HepG2 (cell line): ENCODE measurements around the gene GNG13. TPM values are rescaled to one million over a fixed set of nuclear protein-coding genes. Genes with fewer than 3 reads are reported as not detected.

Source experiments
- DMAP1 ChIP-seq: IDR thresholded peaks from 2 replicates; pipeline ENCODE4 v1.6.1; 2016
- HNRNPLL ChIP-seq: fragments of 200-400 bp; formaldehyde crosslinking; IDR thresholded peaks from 2 replicates; pipeline ENCODE4 v1.6.1; 2017; ENCODE audit warnings: mild to moderate bottlenecking, low read depth, low read length; ENCODE audit not compliant: poor library complexity, severe bottlenecking
- IRF2 ChIP-seq: IDR thresholded peaks from 2 replicates; pipeline ENCODE4 v1.6.1; 2018; ENCODE audit warnings: missing genetic modification reagents, missing compliant biosample characterization
- KDM2A ChIP-seq: sonication (generic); formaldehyde crosslinking; IDR thresholded peaks from 2 replicates; pipeline ENCODE4 v1.4.0; 2020; ENCODE audit warnings: low read depth, missing genetic modification reagents, borderline replicate concordance
- RAD21 ChIP-seq: fragments of 450-650 bp; formaldehyde crosslinking; IDR thresholded peaks from 2 replicates; pipeline ENCODE4 v1.5.0; 2020; ENCODE audit warnings: mild to moderate bottlenecking
- RBFOX2 ChIP-seq: fragments of 200-400 bp; formaldehyde crosslinking; IDR thresholded peaks from 2 replicates; pipeline ENCODE4 v1.6.1; 2017; ENCODE audit warnings: low read depth, mild to moderate bottlenecking, low read length
- SP4 ChIP-seq: sonication (generic); formaldehyde crosslinking; IDR thresholded peaks from 2 replicates; pipeline ENCODE4 v1.8.1; 2023; ENCODE audit warnings: mild to moderate bottlenecking, missing genetic modification reagents
- STAG1 ChIP-seq: sonication (generic); formaldehyde crosslinking; IDR thresholded peaks from 2 replicates; pipeline ENCODE4 v1.4.0; 2020; ENCODE audit warnings: missing genetic modification reagents
- ZC3H13 ChIP-seq: sonication (generic); formaldehyde crosslinking; IDR thresholded peaks from 2 replicates; pipeline ENCODE4 v1.8.1; 2023; ENCODE audit warnings: mild to moderate bottlenecking, missing genetic modification reagents, moderate library complexity
- ZNF282 ChIP-seq: fragments of 450-650 bp; IDR thresholded peaks from 2 replicates; pipeline ENCODE4 v1.6.1; 2018; ENCODE audit not compliant: partially characterized antibody
- ZNF326 ChIP-seq: sonication (generic); formaldehyde crosslinking; IDR thresholded peaks from 2 replicates; pipeline ENCODE4 v1.4.0; 2020; ENCODE audit warnings: missing genetic modification reagents, borderline replicate concordance
- ZNF883 ChIP-seq: sonication (generic); formaldehyde crosslinking; IDR thresholded peaks from 2 replicates; pipeline ENCODE4 v1.5.1; 2020; ENCODE audit warnings: mild to moderate bottlenecking, missing genetic modification reagents; ENCODE audit errors: not compliant biosample characterization
- polyA plus RNA-seq, 8 experiments: library from polyadenylated mRNA; depleted of rRNA in 3 of 8; stranded (reverse) in 7 of 8; unstranded in 1 of 8; fragments of >200 nt; fragmentation: Illumina TruSeq in 4 of 8; extraction: Trizol in 4 of 8; gene quantifications; 2 replicates each; pipeline versions ENCODE4 v1.2.1 to v1.2.3, GENCODE V29; 2011 to 2016; ENCODE audit warnings: low read depth in 4 of 8, missing spikeins in 1 of 8, mixed read lengths in 1 of 8; ENCODE audit not compliant: insufficient read depth in 1 of 8
- total RNA-seq, 5 experiments: library from RNA; depleted of rRNA; stranded (reverse); fragments of >200 nt; fragmentation: Illumina TruSeq; extraction: Trizol; gene quantifications; 2 replicates each; pipeline ENCODE4 v1.2.3, GENCODE V29; 2016; ENCODE audit warnings: low read depth in 1 of 5
- TF ChIP-seq, protein P1 (sequence below): sonication (generic); formaldehyde crosslinking; IDR thresholded peaks from 2 replicates; pipeline ENCODE4 v1.5.1; 2020; ENCODE audit warnings: mild to moderate bottlenecking, missing genetic modification reagents, moderate library complexity
- TF ChIP-seq, protein P2 (sequence below): sonication (generic); formaldehyde crosslinking; IDR thresholded peaks from 2 replicates; pipeline ENCODE4; 2020; ENCODE audit warnings: missing genetic modification reagents, mild to moderate bottlenecking, borderline replicate concordance
- TF ChIP-seq, protein P3 (sequence below): IDR thresholded peaks from 2 replicates; pipeline ENCODE4 v1.6.1; 2012; ENCODE audit warnings: inconsistent platforms
- TF ChIP-seq, protein P4 (sequence below): sonication (generic); formaldehyde crosslinking; IDR thresholded peaks from 2 replicates; pipeline ENCODE4 v1.5.0; 2020; ENCODE audit warnings: mild to moderate bottlenecking, missing genetic modification reagents, borderline replicate concordance

GNG13 gene
- total and polyA plus RNA-seq, 2 of the 13 experiments (the other 11 are each of a cell fraction or from before 2014, with no cell fraction given): not detected

DNA sequence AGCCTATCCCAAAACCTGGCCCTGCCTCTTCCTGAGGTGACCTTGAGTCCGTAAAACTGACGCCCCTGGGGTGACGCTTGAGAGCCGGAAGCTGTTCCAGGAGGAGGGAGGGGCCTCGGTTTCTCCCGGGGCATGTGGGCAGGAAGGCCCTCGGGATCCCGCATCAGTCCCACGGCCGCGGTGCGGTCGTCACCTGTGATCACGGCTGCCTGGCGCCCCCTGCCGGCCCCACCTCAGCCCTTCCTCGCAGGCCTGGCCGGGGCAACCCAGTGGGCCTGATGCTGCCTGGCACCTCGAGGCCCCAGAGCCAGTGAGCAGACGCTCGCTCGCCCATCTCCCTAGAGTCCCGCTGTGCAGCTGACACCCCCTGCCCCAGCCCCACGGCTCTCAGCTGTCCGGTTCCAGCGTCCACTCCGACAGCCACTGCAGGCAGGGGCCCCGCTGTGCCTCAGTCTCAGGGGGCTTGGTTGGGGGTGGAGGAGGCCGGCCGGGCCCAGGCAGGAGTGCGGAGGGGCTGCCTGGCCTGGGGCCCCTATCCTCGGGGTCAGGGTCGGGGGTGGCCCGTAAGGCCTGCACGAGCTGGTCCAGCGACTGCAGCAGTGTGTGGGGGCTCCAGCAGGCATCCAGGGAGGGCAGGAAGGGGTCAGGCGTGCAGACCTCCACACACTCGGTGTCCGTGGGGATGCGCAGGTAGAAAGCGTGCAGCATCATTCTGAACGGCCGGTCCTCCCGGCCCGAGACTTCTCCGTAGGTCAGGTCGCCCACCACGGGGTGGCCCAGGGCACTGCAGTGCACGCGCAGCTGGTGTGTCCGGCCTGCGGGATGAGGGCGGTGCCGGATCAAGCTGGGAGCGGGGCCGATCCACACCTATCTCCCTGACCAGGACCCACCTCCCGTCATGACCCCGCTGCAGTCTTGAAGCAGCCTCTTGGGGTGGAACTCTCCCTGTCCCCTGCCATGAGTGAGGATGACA, 14.7 kb downstream of the GNG13 start (continued):
- TF ChIP-seq, protein P1, sequence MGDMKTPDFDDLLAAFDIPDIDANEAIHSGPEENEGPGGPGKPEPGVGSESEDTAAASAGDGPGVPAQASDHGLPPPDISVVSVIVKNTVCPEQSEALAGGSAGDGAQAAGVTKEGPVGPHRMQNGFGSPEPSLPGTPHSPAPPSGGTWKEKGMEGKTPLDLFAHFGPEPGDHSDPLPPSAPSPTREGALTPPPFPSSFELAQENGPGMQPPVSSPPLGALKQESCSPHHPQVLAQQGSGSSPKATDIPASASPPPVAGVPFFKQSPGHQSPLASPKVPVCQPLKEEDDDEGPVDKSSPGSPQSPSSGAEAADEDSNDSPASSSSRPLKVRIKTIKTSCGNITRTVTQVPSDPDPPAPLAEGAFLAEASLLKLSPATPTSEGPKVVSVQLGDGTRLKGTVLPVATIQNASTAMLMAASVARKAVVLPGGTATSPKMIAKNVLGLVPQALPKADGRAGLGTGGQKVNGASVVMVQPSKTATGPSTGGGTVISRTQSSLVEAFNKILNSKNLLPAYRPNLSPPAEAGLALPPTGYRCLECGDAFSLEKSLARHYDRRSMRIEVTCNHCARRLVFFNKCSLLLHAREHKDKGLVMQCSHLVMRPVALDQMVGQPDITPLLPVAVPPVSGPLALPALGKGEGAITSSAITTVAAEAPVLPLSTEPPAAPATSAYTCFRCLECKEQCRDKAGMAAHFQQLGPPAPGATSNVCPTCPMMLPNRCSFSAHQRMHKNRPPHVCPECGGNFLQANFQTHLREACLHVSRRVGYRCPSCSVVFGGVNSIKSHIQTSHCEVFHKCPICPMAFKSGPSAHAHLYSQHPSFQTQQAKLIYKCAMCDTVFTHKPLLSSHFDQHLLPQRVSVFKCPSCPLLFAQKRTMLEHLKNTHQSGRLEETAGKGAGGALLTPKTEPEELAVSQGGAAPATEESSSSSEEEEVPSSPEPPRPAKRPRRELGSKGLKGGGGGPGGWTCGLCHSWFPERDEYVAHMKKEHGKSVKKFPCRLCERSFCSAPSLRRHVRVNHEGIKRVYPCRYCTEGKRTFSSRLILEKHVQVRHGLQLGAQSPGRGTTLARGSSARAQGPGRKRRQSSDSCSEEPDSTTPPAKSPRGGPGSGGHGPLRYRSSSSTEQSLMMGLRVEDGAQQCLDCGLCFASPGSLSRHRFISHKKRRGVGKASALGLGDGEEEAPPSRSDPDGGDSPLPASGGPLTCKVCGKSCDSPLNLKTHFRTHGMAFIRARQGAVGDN: peak; percentile 59
- TF ChIP-seq SP4 (CRISPR knock-in tag): 0 out of 2 replicates have a peak, but pooled peaks have one; percentile 21
- TF ChIP-seq IRF2 (CRISPR knock-in tag): 0 out of 2 replicates have a peak, but pooled peaks have one; percentile 22
- TF ChIP-seq KDM2A: peak; percentile 75; the same call in 1 of the 2 replicates
- peak; percentile 91 for TF ChIP-seq STAG1
- TF ChIP-seq, protein P2, sequence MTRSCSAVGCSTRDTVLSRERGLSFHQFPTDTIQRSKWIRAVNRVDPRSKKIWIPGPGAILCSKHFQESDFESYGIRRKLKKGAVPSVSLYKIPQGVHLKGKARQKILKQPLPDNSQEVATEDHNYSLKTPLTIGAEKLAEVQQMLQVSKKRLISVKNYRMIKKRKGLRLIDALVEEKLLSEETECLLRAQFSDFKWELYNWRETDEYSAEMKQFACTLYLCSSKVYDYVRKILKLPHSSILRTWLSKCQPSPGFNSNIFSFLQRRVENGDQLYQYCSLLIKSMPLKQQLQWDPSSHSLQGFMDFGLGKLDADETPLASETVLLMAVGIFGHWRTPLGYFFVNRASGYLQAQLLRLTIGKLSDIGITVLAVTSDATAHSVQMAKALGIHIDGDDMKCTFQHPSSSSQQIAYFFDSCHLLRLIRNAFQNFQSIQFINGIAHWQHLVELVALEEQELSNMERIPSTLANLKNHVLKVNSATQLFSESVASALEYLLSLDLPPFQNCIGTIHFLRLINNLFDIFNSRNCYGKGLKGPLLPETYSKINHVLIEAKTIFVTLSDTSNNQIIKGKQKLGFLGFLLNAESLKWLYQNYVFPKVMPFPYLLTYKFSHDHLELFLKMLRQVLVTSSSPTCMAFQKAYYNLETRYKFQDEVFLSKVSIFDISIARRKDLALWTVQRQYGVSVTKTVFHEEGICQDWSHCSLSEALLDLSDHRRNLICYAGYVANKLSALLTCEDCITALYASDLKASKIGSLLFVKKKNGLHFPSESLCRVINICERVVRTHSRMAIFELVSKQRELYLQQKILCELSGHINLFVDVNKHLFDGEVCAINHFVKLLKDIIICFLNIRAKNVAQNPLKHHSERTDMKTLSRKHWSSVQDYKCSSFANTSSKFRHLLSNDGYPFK: peak; percentile 73; the same call in 1 of the 2 replicates
- TF ChIP-seq ZNF282: no peak
- TF ChIP-seq DMAP1 (CRISPR knock-in tag): no peak
- TF ChIP-seq RBFOX2: peak; percentile 50; the same call in 1 of the 2 replicates
- TF ChIP-seq ZNF883: peak; percentile 40
- TF ChIP-seq ZNF326 (CRISPR knock-in tag): no peak
- peak; percentile 93 for TF ChIP-seq RAD21 (CRISPR knock-in tag)
- TF ChIP-seq HNRNPLL: peak; percentile 26
- TF ChIP-seq, protein P3, sequence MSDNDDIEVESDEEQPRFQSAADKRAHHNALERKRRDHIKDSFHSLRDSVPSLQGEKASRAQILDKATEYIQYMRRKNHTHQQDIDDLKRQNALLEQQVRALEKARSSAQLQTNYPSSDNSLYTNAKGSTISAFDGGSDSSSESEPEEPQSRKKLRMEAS: peak; percentile 16; the same call in 1 of the 2 replicates
- peak; percentile 45; the same call in 1 of the 2 replicates for TF ChIP-seq ZC3H13
- TF ChIP-seq, protein P4, sequence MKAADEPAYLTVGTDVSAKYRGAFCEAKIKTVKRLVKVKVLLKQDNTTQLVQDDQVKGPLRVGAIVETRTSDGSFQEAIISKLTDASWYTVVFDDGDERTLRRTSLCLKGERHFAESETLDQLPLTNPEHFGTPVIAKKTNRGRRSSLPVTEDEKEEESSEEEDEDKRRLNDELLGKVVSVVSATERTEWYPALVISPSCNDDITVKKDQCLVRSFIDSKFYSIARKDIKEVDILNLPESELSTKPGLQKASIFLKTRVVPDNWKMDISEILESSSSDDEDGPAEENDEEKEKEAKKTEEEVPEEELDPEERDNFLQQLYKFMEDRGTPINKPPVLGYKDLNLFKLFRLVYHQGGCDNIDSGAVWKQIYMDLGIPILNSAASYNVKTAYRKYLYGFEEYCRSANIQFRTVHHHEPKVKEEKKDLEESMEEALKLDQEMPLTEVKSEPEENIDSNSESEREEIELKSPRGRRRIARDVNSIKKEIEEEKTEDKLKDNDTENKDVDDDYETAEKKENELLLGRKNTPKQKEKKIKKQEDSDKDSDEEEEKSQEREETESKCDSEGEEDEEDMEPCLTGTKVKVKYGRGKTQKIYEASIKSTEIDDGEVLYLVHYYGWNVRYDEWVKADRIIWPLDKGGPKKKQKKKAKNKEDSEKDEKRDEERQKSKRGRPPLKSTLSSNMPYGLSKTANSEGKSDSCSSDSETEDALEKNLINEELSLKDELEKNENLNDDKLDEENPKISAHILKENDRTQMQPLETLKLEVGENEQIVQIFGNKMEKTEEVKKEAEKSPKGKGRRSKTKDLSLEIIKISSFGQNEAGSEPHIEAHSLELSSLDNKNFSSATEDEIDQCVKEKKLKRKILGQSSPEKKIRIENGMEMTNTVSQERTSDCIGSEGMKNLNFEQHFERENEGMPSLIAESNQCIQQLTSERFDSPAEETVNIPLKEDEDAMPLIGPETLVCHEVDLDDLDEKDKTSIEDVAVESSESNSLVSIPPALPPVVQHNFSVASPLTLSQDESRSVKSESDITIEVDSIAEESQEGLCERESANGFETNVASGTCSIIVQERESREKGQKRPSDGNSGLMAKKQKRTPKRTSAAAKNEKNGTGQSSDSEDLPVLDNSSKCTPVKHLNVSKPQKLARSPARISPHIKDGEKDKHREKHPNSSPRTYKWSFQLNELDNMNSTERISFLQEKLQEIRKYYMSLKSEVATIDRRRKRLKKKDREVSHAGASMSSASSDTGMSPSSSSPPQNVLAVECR: peak; percentile 46; the same call in 1 of the 2 replicates
